ENCODE results near the gene LRRC47.

DNA sequence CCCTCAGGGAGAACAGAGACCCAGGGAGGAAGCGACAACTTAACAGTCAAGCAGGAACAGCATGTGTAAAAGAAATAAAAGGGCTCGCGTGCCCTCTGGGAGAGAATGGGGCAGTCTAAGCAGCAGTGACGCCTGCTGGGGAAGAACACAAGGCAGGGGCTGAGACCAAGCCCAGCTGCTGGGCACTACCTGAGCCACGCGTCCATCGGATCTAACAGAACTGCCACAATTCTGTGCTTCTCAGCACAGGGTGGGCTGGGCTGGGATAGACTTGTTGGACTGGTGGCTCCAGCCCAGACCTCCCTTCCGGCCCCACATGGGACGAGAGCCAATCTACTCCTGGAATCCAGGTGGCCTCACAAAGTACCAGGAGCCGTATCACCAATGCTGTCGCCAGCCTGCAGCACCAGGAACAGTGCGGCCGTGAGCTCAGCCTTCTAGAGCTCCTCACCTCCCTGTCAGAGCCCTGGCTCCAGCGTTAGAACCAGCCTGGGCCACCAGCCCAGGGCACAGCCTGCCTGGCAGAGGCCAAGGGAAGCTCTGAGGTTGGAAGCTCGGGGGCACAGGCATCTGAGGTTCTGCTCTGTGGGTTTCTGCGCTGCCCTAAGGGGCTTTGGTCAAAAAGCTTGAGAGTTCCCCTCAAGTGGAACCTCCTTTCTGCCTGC lies 7.4 kb downstream of the LRRC47 start:
- TF ChIP-seq, protein P1, sequence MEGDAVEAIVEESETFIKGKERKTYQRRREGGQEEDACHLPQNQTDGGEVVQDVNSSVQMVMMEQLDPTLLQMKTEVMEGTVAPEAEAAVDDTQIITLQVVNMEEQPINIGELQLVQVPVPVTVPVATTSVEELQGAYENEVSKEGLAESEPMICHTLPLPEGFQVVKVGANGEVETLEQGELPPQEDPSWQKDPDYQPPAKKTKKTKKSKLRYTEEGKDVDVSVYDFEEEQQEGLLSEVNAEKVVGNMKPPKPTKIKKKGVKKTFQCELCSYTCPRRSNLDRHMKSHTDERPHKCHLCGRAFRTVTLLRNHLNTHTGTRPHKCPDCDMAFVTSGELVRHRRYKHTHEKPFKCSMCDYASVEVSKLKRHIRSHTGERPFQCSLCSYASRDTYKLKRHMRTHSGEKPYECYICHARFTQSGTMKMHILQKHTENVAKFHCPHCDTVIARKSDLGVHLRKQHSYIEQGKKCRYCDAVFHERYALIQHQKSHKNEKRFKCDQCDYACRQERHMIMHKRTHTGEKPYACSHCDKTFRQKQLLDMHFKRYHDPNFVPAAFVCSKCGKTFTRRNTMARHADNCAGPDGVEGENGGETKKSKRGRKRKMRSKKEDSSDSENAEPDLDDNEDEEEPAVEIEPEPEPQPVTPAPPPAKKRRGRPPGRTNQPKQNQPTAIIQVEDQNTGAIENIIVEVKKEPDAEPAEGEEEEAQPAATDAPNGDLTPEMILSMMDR (IDR thresholded peaks at IDR 0.05; ENCODE audit: low read length): no peak
- no peak for TF ChIP-seq EZH2 (IDR thresholded peaks at IDR 0.05; ENCODE audit: borderline replicate concordance, low read length)

All from OCI-LY1 (cell line).